Stimulated activated effector memory CD8-positive, alpha-beta T cell treated with anti-CD3 and anti-CD28 coated beads, Interleukin-12 subunit alpha, Interleukin-12 subunit beta, amount 100 ng/mL, for 72 hours (primary cell): ENCODE data around the gene CDCA4.
"Not testable (repeated sequence)": the region's sequence is repeated elsewhere in the genome, so short reads cannot be mapped to it uniquely, and the experiment has no call there.

Experiments
- ATAC-seq: fragments of 150-1000 bp; cut with Tn5 transposase; 2 replicates; pipeline ENCODE4 v1.10.0; 2021
- DNase-seq, 2 donors: peaks; one replicate each; pipeline ENCODE4 v3.0.0; 2021 to 2022; ENCODE audit warnings: low spot score in 2 of 2
- H3K27ac Mint-ChIP-seq: one replicate; pipeline ENCODE4 v1.8.0; 2022; ENCODE audit warnings: mild to moderate bottlenecking, mixed read lengths
- H3K36me3 Mint-ChIP-seq: one replicate; pipeline ENCODE4 v1.8.0; 2022; ENCODE audit warnings: mild to moderate bottlenecking, mixed read lengths
- H3K4me1 Mint-ChIP-seq: one replicate; pipeline ENCODE4 v1.8.0; 2022; ENCODE audit warnings: mixed read lengths
- H3K4me3 Mint-ChIP-seq: one replicate; pipeline ENCODE4 v1.8.0; 2022; ENCODE audit warnings: mild to moderate bottlenecking, mixed read lengths
- H3K9me3 Mint-ChIP-seq: one replicate; pipeline ENCODE4 v1.8.0; 2022; ENCODE audit warnings: mixed read lengths

Gene CDCA4

GRCh38 chr14:105049753-105050550 lies 29.1 kb upstream of the CDCA4 start:
- no peaks in the 10 kb centered on the region for H3K9me3 Mint-ChIP-seq
- peaks cover 36% of the 10 kb centered on the region for H3K4me1 Mint-ChIP-seq
- H3K36me3 Mint-ChIP-seq, result peaks cover 100% of the 10 kb centered on the region
- ATAC-seq (no peak), DNase-seq (no peak)
- no peak overlapping the region for H3K27ac Mint-ChIP-seq
- H3K4me3 Mint-ChIP-seq, result no peak overlapping the region

GRCh38 chr14:105047283-105048016 lies 26.6 kb upstream of the CDCA4 start:
- Mint-ChIP-seq H3K4me1 (peaks cover 42% of the 10 kb centered on the region), H3K27ac (peak overlapping the region; percentile 65), H3K36me3 (peaks cover 81% of the 10 kb centered on the region), H3K4me3 (no peak overlapping the region), H3K9me3 (no peaks in the 10 kb centered on the region)
- DNase-seq (no peak), ATAC-seq (peak; percentile 8)

DNA sequence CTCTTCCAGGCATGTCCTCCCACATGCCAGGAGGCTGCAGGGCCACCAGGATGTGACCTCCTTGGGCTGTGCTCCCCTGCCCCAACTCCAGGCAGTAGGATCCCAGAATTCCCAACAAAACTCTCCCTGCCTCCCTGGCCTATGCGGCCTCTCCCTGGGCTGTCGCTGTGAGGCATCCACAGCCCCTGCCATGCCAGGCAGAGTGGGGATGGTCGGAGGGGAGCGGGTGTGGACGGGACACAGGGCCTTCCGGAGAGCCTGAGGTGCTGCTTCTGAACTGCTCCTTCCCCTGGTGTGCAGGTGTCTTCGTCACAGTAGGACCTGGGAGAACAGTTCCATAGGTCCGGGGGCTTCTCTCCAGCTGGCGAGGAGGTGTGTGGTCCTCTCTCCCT lies 26.0 kb upstream of the CDCA4 start:
- Mint-ChIP-seq H3K9me3 (no peaks in the 10 kb centered on the region), H3K36me3 (peaks cover 81% of the 10 kb centered on the region), H3K4me3 (no peak overlapping the region), H3K27ac (peak overlapping the region; percentile 65), H3K4me1 (peaks cover 40% of the 10 kb centered on the region)
- ATAC-seq, result no peak
- no peak for DNase-seq

DNA sequence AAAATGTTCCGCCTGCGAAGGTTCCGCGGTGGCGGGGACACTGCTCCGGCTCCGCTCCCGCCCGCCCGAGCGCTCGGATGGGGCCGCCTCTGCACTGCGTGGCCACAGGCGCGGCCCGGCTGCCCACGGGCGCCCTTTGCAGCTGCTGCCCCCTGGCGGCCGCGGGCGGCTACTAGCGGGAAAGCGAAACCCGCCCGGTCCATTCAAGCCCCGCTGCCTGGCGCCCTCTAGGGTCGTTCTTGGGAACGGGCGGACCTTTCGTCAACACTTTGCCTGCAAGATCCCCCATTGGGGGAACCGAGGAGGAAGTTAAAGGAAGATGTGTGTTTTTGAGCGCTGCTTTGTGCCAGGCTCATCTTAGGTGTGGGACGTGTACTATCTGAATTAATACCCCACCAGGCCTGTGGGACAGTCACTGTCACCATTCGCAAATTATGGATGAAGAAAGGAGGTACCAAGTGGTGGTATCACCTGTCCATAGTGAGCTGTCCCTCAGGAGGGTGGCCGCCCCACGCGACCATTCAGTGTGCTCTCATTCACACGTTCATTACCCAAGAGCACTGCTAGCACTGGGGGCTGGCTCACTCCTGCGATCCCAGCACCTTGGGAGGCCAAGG lies 24.9 kb upstream of the CDCA4 start:
- Mint-ChIP-seq H3K9me3 (no peaks in the 10 kb centered on the region), H3K4me1 (peaks cover 30% of the 10 kb centered on the region), H3K36me3 (peaks cover 74% of the 10 kb centered on the region), H3K27ac (peak overlapping the region; percentile 65), H3K4me3 (no peak overlapping the region)
- DNase-seq (peak; percentile 98), ATAC-seq (peak; percentile 91)

GRCh38 chr14:105043641-105044040 lies 22.8 kb upstream of the CDCA4 start:
- Mint-ChIP-seq H3K9me3 (no peaks in the 10 kb centered on the region), H3K27ac (no peak overlapping the region), H3K4me1 (peaks cover 30% of the 10 kb centered on the region), H3K4me3 (no peak overlapping the region), H3K36me3 (peaks cover 52% of the 10 kb centered on the region)
- ATAC-seq (no peak), DNase-seq (no peak)

GRCh38 chr14:105042813-105043212 lies 21.9 kb upstream of the CDCA4 start:
- Mint-ChIP-seq H3K4me3 (no peak overlapping the region), H3K36me3 (peaks cover 44% of the 10 kb centered on the region)
- no peak for ATAC-seq

GRCh38 chr14:105041841-105042765 lies 21.2 kb upstream of the CDCA4 start:
- Mint-ChIP-seq H3K27ac (no peak overlapping the region), H3K9me3 (no peaks in the 10 kb centered on the region), H3K4me1 (peaks cover 18% of the 10 kb centered on the region), H3K4me3 (no peak overlapping the region), H3K36me3 (peaks cover 37% of the 10 kb centered on the region)
- ATAC-seq, result no peak
- DNase-seq, result no peak

More at GRCh38 chr14:105042813-105043212, 21.9 kb upstream of the CDCA4 start:
- DNase-seq, result no peak
- Mint-ChIP-seq H3K4me1 (peaks cover 25% of the 10 kb centered on the region), H3K9me3 (no peaks in the 10 kb centered on the region), H3K27ac (peak overlapping the region; percentile 45)

- peaks cover 2% of the 10 kb centered on the region for H3K4me1 Mint-ChIP-seq
- ATAC-seq (no peak), DNase-seq (no peak)
- no peaks in the 10 kb centered on the region for H3K9me3 Mint-ChIP-seq
- peaks cover 12% of the 10 kb centered on the region for H3K36me3 Mint-ChIP-seq
- no peak overlapping the region for H3K4me3 Mint-ChIP-seq
- no peak overlapping the region for H3K27ac Mint-ChIP-seq
Observed at GRCh38 chr14:105039458-105040205, 18.7 kb upstream of the CDCA4 start.

GRCh38 chr14:105035616-105036015 lies 14.7 kb upstream of the CDCA4 start:
- H3K4me3 Mint-ChIP-seq, ATAC-seq, DNase-seq, H3K9me3 Mint-ChIP-seq, H3K36me3 Mint-ChIP-seq, H3K27ac Mint-ChIP-seq: not testable (repeated sequence)
- peaks cover 17% of the 10 kb centered on the region for H3K4me1 Mint-ChIP-seq

DNA sequence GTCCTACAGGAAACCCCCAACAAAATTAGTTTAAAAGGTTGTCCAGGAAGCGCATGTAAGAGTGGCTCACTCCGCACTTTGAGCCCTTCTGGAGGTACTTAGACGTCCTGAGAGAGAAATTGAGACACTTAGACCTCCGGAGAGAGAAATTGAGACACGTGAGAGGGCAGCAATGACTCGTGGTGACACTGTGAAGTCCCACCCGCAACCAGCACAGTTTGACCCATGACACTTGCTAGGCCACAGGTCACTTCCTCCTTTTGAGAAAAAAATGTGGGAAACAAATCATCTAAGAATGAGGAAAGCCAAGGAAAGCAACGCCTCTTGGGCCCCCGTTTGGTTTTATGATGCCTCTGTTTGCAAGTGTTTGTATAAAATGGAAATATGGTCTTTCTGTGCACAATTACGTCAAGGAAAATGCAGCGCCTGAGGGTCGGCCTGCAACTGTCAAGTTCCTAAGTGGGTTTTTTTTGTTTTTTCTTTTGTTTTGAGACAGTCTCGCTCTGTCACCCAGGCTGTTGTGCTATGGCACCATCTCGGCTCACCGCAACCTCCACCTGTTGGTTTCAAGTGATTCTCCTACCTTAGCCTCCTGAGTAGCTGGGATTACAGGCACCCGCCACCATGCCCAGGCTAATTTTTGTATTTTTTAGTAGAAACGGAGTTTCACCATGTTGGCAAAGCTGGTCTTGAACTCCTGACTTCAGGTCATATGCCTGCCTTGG lies 13.6 kb upstream of the CDCA4 start:
- Mint-ChIP-seq H3K27ac (no peak overlapping the region), H3K4me3 (peak overlapping the region; percentile 76), H3K9me3 (peaks cover 4% of the 10 kb centered on the region), H3K4me1 (peaks cover 18% of the 10 kb centered on the region), H3K36me3 (no peaks in the 10 kb centered on the region)
- no peak for DNase-seq
- no peak for ATAC-seq

GRCh38 chr14:105033412-105033900 lies 12.6 kb upstream of the CDCA4 start:
- Mint-ChIP-seq H3K4me1 (peaks cover 18% of the 10 kb centered on the region), H3K27ac (peak overlapping the region; percentile 86), H3K4me3 (peak overlapping the region; percentile 76)
- ATAC-seq, H3K9me3 Mint-ChIP-seq, H3K36me3 Mint-ChIP-seq, DNase-seq: not testable (repeated sequence)

DNA sequence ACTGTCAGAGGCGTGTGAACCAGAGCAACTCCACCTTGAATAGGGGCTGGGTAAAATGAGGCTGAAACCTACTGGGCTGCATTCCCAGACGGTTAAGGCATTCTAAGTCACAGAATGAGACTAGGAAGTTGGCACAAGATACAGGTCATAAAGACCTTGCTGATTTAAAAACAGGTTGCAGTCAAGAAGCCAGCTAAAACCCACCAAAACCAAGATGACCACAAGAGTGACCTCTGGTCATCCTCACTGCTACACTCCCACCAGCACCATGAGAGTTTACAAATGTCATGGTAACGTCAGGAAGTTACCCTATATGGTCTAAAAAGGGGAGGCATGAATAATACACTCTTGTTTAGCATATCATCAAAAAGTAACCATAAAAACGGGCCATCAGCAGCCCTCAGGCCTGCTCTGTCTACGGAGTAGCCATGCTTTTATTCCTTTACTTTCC lies 11.6 kb upstream of the CDCA4 start:
- not testable (repeated sequence) for ATAC-seq, H3K36me3 Mint-ChIP-seq

DNA sequence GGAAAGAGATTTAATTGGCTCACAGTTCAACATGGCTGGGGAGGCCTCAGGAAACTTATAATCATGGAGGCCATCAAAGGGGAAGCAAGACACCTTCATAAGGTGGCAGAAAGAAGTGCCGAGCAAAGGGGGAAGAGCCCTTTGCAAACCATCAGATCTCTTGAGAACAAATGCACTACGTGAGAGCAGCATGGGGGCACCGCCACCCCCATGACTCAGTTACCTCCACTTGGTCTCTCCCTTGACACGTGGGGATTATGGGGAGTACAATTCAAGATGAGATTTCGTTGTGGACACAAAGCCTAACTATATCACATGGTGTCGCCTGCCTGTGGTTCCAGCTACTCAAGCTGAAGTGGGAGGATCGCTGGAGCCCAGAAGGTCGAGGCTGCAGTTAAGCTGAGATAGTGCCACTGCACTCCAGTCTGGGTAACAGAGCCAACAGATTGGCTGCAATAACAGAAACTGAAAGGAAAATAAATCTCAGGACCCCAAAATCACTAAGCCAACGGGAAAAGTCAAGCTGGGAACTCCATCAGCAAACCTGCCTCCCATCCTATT lies 10.0 kb upstream of the CDCA4 start:
- DNase-seq (no peak), ATAC-seq (no peak)
- no peak overlapping the region for H3K4me3 Mint-ChIP-seq
- no peak overlapping the region for H3K27ac Mint-ChIP-seq
- H3K36me3 Mint-ChIP-seq, result no peaks in the 10 kb centered on the region
- peaks cover 24% of the 10 kb centered on the region for H3K4me1 Mint-ChIP-seq
- H3K9me3 Mint-ChIP-seq, result peaks cover 4% of the 10 kb centered on the region

More for the DNA sequence above, 11.6 kb upstream of the CDCA4 start:
- H3K9me3 Mint-ChIP-seq, DNase-seq, H3K27ac Mint-ChIP-seq, H3K4me3 Mint-ChIP-seq: not testable (repeated sequence)
- H3K4me1 Mint-ChIP-seq, result peaks cover 18% of the 10 kb centered on the region
